HG02642 (cell line): ENCODE data around the gene CPNE4.

ENCODE experiments used
- ATAC-seq: cut with Tn5 transposase; IDR thresholded peaks from one replicate; pipeline ENCODE4 v1.9.1; 2021; ENCODE audit warnings: mild to moderate bottlenecking; ENCODE audit not compliant: unreplicated experiment, poor library complexity

The CPNE4 gene

GRCh38 chr3:131750256-131750655 lies 284.6 kb downstream of the CPNE4 start:
- no peak for ATAC-seq

DNA sequence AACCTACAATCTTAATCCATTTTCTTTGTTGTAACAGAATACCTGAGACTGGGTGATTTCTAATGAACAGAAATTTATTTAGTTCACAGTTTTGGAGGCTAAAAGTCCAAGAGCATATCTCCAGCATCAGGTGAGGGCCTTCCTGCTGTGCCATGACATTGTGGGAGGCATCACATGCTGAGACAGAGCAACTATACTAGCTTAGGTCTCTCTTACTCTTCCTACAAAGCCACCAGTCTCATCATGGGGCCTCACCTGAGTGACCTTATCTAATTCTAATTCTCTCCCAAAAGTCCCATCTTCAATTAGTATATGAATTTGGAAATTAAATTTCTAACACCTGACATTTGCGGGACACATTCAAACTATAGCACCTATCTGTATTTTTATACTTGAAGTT lies 285.0 kb downstream of the CPNE4 start:
- ATAC-seq: no peak

GRCh38 chr3:131747466-131747865 lies 287.3 kb downstream of the CPNE4 start:
- no peak for ATAC-seq

GRCh38 chr3:131744765-131745164 lies 290.0 kb downstream of the CPNE4 start:
- no peak for ATAC-seq

- ATAC-seq: no peak
Observed at GRCh38 chr3:131743126-131743525, 291.7 kb downstream of the CPNE4 start.

DNA sequence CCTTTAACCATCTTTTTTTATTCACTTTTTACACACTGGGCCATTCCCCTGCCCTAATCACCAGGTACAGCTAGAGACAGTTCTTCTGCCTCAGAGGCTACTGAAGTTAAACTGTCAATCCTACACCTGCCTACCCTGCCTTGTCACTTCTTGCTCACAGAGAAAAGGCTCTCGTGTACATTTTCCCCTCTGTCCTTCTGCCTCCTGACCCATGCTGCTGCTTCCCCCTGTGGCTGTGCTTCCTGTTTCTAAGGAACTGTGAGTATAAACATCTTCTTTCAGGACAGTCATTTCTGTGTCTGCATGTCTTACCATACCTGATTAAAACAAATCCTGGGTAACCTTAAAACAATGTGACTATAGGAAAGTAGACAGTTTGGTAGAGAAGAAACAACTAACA lies 295.6 kb downstream of the CPNE4 start:
- no peak for ATAC-seq

DNA sequence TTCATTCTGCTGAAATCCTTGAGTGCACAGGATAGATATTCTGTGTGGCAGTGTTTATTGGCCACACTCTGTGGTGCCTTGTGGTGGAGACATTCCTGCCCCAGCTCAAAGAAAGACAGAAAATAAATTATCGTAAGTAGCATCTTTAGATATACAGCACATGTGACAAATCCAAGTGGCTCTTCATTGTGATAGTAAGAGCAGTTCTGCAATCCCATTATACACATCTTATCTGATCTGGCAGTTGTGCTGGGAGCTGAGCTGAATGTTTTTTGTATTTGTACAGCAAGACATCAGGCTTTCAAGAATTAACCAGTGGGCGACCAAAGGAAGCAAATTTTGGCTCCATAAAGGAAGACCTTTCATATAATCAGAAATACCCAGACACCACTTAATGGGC lies 296.7 kb downstream of the CPNE4 start:
- no peak for ATAC-seq

DNA sequence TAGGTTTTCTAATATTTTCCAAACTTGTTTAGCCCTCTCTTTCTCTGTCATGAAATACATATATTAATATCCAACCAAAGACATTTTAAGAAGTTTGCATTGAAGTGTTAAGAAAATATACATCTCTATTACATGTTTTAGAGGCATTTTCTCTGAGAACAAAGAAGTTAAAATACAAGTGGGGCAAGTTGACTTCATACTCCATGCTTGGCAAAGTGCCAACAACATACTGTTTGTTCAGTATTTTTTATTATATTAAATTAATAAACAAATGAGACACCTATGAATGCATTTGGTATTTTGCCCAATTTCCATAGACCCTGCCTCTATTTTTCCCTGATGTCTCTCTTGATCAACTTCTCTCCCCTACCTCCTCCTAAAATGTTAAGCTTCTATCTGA lies 299.3 kb downstream of the CPNE4 start:
- ATAC-seq: no peak

- no peak for ATAC-seq
Observed at GRCh38 chr3:131735116-131735515, 299.7 kb downstream of the CPNE4 start.

DNA sequence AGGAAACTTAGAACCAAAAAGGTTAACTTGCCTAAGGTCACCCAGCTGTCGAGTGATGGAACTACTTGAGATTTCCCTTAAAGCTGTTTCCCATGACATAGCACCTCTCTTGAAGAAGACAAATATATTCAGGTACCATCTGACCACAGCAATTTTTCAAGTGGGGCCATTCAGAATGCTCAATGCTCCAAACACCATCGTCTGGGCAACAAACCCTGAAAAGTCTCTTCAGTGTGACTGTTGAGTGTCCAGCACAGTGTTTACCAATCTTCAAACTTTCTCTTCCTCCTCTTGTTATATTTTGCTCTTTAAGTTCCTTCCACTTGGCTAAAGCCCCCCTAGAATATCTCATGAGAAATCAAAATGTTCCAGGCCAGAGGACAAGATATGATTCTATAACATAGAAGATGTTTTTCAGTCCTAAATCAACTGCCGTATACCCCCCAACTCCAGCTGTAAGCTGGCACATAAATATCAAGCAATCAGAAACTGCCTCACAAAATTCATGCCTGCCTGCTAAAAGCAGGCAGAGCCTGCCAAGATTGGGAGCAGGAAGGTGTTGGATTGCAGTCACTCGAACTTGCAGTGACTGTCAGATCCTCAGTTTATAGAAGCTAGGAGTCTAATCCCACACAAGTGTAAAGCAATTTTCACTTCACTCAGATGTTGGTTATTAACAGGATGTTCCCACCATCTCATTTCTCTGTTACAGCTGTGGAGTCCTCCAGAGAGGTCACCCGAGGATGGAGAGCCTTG lies 301.6 kb downstream of the CPNE4 start:
- no peak for ATAC-seq

DNA sequence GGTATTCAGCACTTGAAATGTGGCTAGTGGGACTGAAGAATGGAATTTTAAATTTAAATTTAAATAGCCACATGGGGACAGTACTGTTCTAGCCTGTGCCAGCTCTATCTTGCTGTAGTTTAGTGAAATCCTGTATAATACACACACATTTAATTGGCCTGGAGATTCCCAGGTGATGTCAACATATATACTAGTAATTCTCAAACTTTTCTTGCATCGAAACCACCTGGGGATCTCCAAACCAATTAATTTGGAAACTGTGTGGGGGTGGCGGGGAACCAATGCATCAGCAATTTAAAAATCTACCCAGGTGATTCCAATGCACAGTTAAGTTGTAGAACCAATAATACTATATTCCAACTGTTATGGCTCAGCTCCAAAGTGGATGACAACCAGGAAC lies 303.1 kb downstream of the CPNE4 start:
- ATAC-seq: no peak

- ATAC-seq: no peak
Observed at GRCh38 chr3:131730581-131730980, 304.2 kb downstream of the CPNE4 start.

DNA sequence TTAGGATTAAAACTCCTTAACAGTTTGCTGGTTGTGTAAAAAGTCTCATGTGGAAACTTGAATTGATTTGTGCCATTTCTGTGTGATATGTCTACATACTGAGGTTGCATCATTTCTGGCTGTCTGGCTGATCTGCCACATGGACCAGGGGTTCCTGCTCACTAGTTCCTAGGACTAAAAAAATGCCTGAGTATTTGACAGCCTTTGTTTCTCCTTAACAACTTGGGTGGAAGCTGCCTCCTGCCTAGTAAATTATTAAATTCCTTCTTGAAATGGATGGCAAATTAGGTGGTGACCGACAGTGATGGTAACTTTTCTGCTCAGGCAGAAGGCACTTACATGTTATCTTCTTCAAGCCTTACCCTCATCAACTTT lies 305.2 kb downstream of the CPNE4 start:
- no peak for ATAC-seq

GRCh38 chr3:131728898-131729642 lies 305.7 kb downstream of the CPNE4 start:
- ATAC-seq: no peak

GRCh38 chr3:131725414-131725813 lies 309.4 kb downstream of the CPNE4 start:
- no peak for ATAC-seq

GRCh38 chr3:131723343-131723742 lies 311.5 kb downstream of the CPNE4 start:
- ATAC-seq: no peak

- ATAC-seq: no peak
Observed at GRCh38 chr3:131717493-131717892, 317.3 kb downstream of the CPNE4 start.

- ATAC-seq: no peak
Observed at GRCh38 chr3:131716943-131717342, 317.9 kb downstream of the CPNE4 start.

DNA sequence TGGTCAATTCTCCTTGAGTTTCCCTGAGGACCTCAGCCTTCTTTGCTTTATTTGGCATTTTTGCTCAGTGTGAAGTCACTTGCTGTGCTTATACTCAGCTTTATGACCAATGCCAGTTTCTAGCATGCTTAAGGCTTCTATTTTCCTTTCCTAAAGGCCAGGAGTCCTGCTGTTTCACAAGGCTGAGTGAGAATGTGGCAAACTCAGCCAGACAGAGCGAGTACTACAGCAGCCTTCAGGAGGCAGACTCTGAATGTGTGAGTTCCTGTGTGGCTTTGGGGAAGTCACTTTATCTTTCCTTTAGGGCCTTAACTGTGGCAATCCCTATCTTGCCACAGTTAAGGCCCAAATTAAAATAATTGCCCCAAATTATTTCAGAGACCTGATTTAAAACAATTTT lies 318.8 kb downstream of the CPNE4 start:
- no peak for ATAC-seq

GRCh38 chr3:131714585-131715220 lies 320.1 kb downstream of the CPNE4 start:
- ATAC-seq: peak; percentile 92

GRCh38 chr3:131713416-131714123 lies 321.2 kb downstream of the CPNE4 start:
- no peak for ATAC-seq
